ENCODE results near the gene C3orf18. TPM values are rescaled to one million over a fixed set of nuclear protein-coding genes. Genes with fewer than 3 reads are reported as not detected.

The C3orf18 gene
- total RNA-seq, 1 experiment from 2014 or later, result 10.1 TPM

DNA sequence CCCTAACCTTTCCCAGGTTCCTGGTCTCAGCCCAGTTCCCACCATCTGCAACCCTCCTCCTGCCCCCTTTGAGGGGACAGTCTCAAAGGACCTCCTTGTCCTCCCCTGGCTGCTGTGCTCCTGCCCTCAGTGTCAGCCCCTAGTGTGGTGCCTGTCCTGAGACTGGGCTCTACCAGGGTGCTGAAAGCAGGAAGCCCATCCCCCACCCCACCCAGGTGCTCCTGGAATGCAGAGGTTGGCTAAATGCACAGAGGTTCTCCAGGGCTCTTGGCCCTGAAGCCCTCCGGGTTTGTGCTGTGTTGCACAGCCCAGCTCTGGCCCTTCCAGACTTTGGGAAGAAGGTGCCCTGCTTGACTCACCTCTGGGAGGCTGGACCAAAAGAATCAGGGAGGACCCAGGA, 21.8 kb downstream of the C3orf18 start:
- no peaks in the 10 kb centered on the region for H3K36me3 ChIP-seq (ENCODE audit: control insufficient read depth in 1 of 2, insufficient read depth in 2 of 2, low read length in 2 of 2)
- no peak for DNase-seq (ENCODE audit: low read depth, low spot score)
- CTCF ChIA-PET, result no interaction called here
- no peak overlapping the region for H3K9ac ChIP-seq (ENCODE audit: low read length)
- H3K4me1 ChIP-seq (ENCODE audit: control insufficient read depth in 1 of 2, insufficient read depth in 2 of 2, low read length in 2 of 2), result peaks cover 2 to 5% of the 10 kb centered on the region in 2 experiments
- no peaks in the 10 kb centered on the region for H3K9me3 ChIP-seq (ENCODE audit: control insufficient read depth in 1 of 2, insufficient read depth in 1 of 2, low read depth in 1 of 2, low read length in 2 of 2)
- H3K27ac ChIP-seq (ENCODE audit: low read depth, low read length), result no peak overlapping the region
- TF ChIP-seq, protein P1, sequence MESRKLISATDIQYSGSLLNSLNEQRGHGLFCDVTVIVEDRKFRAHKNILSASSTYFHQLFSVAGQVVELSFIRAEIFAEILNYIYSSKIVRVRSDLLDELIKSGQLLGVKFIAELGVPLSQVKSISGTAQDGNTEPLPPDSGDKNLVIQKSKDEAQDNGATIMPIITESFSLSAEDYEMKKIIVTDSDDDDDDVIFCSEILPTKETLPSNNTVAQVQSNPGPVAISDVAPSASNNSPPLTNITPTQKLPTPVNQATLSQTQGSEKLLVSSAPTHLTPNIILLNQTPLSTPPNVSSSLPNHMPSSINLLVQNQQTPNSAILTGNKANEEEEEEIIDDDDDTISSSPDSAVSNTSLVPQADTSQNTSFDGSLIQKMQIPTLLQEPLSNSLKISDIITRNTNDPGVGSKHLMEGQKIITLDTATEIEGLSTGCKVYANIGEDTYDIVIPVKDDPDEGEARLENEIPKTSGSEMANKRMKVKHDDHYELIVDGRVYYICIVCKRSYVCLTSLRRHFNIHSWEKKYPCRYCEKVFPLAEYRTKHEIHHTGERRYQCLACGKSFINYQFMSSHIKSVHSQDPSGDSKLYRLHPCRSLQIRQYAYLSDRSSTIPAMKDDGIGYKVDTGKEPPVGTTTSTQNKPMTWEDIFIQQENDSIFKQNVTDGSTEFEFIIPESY (IDR thresholded peaks at IDR 0.05; ENCODE audit: extremely low read depth, insufficient replicate concordance, low read length), result no peak
- TF ChIP-seq SIN3A (IDR thresholded peaks at IDR 0.05; ENCODE audit: low read depth) (no peak), ZFX (IDR thresholded peaks at IDR 0.05) (no peak), TCF7L2 (IDR thresholded peaks at IDR 0.05; ENCODE audit: borderline replicate concordance, extremely low read depth, insufficient read depth, insufficient read length) (no peak), POLR2A (IDR thresholded peaks at IDR 0.05; ENCODE audit: borderline replicate concordance, extremely low read depth, insufficient read depth, insufficient read length) (no peak), CEBPB (IDR thresholded peaks at IDR 0.05; ENCODE audit: low read depth) (no peak), RAD21 (IDR thresholded peaks at IDR 0.05; ENCODE audit: low read depth) (no peak), FOSL1 (IDR thresholded peaks at IDR 0.05; ENCODE audit: low read depth) (no peak), EZH2 (IDR thresholded peaks at IDR 0.05) (no peak), JUND (IDR thresholded peaks at IDR 0.05) (no peak), CBX3 (IDR thresholded peaks at IDR 0.05; ENCODE audit: low read depth) (no peak), ELF1 (IDR thresholded peaks at IDR 0.05; ENCODE audit: borderline replicate concordance, low read depth) (no peak)
- TF ChIP-seq, protein P2, sequence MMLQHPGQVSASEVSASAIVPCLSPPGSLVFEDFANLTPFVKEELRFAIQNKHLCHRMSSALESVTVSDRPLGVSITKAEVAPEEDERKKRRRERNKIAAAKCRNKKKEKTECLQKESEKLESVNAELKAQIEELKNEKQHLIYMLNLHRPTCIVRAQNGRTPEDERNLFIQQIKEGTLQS (IDR thresholded peaks at IDR 0.05), result no peak
- TF ChIP-seq, protein P3, sequence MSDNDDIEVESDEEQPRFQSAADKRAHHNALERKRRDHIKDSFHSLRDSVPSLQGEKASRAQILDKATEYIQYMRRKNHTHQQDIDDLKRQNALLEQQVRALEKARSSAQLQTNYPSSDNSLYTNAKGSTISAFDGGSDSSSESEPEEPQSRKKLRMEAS (IDR thresholded peaks at IDR 0.05), result no peak
- TF ChIP-seq, protein P4, sequence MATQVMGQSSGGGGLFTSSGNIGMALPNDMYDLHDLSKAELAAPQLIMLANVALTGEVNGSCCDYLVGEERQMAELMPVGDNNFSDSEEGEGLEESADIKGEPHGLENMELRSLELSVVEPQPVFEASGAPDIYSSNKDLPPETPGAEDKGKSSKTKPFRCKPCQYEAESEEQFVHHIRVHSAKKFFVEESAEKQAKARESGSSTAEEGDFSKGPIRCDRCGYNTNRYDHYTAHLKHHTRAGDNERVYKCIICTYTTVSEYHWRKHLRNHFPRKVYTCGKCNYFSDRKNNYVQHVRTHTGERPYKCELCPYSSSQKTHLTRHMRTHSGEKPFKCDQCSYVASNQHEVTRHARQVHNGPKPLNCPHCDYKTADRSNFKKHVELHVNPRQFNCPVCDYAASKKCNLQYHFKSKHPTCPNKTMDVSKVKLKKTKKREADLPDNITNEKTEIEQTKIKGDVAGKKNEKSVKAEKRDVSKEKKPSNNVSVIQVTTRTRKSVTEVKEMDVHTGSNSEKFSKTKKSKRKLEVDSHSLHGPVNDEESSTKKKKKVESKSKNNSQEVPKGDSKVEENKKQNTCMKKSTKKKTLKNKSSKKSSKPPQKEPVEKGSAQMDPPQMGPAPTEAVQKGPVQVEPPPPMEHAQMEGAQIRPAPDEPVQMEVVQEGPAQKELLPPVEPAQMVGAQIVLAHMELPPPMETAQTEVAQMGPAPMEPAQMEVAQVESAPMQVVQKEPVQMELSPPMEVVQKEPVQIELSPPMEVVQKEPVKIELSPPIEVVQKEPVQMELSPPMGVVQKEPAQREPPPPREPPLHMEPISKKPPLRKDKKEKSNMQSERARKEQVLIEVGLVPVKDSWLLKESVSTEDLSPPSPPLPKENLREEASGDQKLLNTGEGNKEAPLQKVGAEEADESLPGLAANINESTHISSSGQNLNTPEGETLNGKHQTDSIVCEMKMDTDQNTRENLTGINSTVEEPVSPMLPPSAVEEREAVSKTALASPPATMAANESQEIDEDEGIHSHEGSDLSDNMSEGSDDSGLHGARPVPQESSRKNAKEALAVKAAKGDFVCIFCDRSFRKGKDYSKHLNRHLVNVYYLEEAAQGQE (IDR thresholded peaks at IDR 0.05; ENCODE audit: low read depth), result no peak
- H4K20me1 ChIP-seq (ENCODE audit: insufficient read depth), result no peaks in the 10 kb centered on the region
- H3K4me2 ChIP-seq (ENCODE audit: low read length), result peak overlapping the region; percentile 19; the same call in 1 of the 2 replicates
- no peak overlapping the region for H3K4me3 ChIP-seq (replicated peaks in 1 of 2; ENCODE audit: low read depth in 1 of 2, low read length in 2 of 2)
- no peaks in the 10 kb centered on the region for H3K79me2 ChIP-seq (ENCODE audit: insufficient read depth, low read length)
- intact Hi-C loops (cut with micrococcal nuclease), result no loop called here
- ATAC-seq, result no peak
- H3K9me2 ChIP-seq (ENCODE audit: insufficient read depth), result no peaks in the 10 kb centered on the region
- POLR2A ChIA-PET, result no interaction called here
- no TSS peak for BruUV-seq (replicated peaks)
- no peaks in the 10 kb centered on the region for H3K27me3 ChIP-seq (ENCODE audit: insufficient read depth, low read length)
- no peak overlapping the region for H2AFZ ChIP-seq (ENCODE audit: low read depth, low read length, poor library complexity, severe bottlenecking)
- RAD21 ChIA-PET (ENCODE audit: low non-redundant PET in 1 of 2, low total read pairs in 2 of 2, uncharacterized antibody in 2 of 2, unreplicated experiment in 2 of 2), result interaction anchor here in 1 of 2 experiments (0.7 kb wide), 1 partner anchor 25 kb away, joined by 3 read pairs; no protein-coding TSS in a partner anchor
